HG03575 (cell line): ENCODE results near the gene WEE1.
"Not testable (repeated sequence)": the region's sequence is repeated elsewhere in the genome, so short reads cannot be mapped to it uniquely, and the experiment has no call there.

Experiments
- ATAC-seq: cut with Tn5 transposase; IDR thresholded peaks from one replicate; pipeline ENCODE4 v1.9.1; 2021; ENCODE audit not compliant: unreplicated experiment, insufficient number of reproducible peaks, low FRiP score; ENCODE audit errors: extremely low read depth

Gene WEE1

DNA sequence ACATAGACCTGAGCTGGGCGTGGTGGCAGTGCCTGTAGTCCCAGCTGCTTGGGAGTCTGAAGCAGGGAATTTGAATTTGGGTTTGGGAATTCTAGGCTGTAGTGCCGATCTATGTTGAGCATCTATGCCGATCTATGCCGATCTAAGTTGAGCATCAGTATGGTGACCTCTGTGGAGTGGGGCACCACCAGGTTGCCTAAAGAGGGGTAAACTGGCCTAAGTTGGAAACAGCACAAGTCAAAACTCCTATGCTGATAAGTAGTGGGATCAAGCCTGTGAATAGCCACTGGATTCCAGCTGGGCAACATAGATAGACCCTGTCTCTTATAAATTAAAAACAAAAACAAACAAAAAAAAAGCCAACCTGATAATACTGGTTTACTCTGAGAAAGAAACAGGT lies 7.4 kb downstream of the WEE1 start:
- ATAC-seq = no peak

DNA sequence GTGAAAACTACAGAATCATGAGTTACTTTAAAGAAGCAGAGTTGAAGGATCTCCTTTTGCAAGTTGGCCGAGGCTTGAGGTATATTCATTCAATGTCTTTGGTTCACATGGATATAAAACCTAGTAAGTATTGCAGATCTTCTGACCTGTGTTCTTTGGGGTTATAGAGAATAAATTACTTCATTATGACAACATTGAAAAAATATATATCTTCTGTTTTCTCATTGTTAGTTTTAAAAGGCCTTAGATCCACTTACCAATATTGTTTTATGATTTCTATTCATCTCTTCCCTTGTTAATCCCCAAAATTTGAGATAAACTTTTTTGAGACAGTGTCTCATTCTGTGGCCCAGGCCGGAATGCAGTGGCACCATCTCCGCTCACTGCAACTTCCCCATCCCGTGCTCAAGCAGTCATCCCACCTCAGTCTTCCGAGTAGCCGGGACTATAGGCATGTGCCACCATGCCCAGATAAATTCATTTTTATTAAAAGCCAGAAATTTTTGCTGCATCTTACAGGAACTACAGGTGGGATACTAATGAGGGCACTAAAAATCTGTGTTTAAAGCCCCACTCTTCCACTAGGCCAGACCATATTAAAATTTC lies 8.2 kb downstream of the WEE1 start:
- ATAC-seq = no peak

DNA sequence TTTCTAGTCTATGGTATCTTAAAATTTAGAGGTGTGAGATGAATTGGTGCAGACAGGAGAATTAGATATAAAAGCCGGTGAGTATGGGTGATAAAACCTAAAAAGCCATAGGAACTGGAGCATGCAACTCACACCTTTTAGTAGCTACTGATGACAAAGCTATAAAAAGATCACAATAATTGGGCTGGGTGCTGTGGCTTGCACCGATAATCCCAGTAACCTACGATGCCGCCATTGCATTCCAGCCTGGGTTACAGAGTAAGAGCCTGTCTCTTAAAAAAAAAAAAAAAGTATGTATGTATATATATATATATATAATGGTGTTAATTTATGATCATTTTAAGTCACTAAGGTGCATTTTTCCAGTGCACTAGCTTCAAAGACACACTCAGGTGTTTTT lies 17.2 kb downstream of the WEE1 start:
- no peak for ATAC-seq

- no peak for ATAC-seq
Observed at GRCh38 chr11:9594267-9595046, 21.0 kb downstream of the WEE1 start.

DNA sequence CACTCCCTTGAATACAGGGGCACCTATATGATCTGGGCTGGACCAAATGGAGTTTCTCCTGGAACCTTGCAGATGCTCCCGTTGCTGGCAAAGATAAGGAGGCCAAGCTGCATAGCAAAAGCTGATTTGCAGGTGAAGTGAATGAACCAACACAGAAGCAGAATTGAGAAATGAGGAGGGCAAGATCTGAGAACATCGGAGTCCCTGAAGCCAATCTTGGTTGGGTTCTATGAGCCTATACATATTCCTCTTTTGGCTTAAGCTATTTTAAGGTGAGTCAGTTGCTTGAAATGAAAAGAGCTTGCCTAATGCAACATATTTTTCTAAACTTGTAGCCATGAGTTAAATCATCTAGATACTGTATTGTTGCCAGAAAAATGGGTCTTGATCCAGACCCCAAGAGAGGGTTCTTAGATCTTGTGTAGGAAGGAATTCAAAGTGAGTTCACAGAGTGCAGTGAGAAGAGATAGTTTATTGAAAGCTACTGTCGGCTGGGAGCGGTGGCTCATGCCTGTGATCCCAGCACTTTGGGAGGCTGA lies 23.5 kb downstream of the WEE1 start:
- ATAC-seq = no peak

- no peak for ATAC-seq
Observed at GRCh38 chr11:9600166-9600565, 26.7 kb downstream of the WEE1 start.

DNA sequence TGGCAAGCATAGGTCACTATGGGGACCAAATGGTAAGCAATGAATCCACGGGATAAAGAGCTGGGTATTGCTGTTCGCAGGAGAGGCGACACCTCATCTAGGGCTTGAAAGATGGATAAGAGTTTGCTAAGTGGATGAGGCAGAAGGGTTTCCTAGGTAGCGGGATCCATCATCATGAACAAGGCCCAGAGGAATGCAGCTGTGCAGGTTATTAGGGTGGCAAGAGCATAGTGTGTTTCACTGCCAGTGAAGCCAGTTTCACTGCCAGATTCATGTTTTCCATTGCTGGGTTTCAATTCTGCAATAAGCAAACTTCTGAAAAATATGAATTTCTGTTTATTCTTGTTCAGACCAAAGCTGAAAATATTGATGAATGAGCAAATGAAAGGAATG lies 27.2 kb downstream of the WEE1 start:
- no peak for ATAC-seq

- ATAC-seq = peak; percentile 50
Observed at GRCh38 chr11:9601037-9601875, 27.8 kb downstream of the WEE1 start.

GRCh38 chr11:9601876-9602199 lies 28.4 kb downstream of the WEE1 start:
- no peak for ATAC-seq

DNA sequence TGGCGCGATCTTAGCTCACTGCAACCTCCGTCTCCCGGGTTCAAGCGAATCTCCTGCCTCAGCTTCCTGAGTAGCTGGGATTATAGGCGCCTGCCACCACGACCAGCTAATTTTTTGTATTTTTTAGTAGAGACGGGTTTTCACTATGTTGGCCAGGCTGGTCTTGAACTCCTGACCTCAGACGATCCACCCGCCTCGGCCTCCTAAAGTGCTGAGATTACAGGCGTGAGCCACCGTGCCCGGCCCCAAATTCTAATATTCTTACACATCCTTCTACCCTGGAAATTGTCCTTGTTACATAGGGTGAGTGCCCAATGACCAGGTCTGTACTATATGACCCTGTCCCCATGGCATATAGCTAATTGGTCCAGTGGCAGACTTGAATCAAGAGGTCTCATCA lies 29.7 kb downstream of the WEE1 start:
- not testable (repeated sequence) for ATAC-seq

GRCh38 chr11:9604134-9604533 lies 30.7 kb downstream of the WEE1 start:
- no peak for ATAC-seq

DNA sequence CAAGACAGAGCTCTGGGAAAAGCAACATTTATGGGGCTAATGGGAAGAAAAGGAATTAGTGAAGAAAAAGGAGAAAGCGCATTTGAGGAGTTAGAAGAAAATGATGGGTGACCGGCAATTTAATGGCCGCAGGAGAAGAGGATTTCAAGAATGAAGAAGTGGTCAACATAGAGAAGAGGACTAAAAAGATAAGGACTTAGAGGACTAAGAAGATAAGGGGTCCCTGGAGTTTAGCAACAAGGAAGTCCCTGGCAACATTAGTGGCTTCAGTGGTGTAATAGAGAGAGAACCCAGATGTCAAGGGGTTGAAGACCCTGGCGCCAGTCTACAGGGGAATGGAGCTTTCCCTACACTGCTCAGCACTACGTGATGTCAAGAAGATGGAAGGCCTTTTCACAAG lies 32.3 kb downstream of the WEE1 start:
- ATAC-seq = no peak

- no peak for ATAC-seq
Observed at GRCh38 chr11:9606809-9607510, 33.5 kb downstream of the WEE1 start.

DNA sequence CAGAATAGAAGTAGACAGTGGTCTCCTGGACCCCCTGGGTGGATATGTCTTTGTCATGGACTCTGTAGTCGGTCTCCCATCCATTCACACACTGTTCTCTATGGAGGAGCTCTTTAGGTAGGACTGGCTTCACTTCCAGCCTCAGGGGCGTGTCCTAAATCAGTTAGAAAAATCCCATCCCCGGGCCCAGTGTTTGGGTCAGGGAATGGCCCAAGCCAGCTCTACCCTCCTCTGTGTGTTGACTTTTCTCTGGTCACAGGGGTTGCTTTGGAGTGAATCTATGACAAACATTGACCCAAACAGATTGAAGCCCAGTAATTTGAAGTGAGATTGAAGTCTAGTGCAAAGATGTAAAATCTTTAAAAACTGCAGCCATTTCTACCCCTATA lies 34.0 kb downstream of the WEE1 start:
- ATAC-seq = no peak

DNA sequence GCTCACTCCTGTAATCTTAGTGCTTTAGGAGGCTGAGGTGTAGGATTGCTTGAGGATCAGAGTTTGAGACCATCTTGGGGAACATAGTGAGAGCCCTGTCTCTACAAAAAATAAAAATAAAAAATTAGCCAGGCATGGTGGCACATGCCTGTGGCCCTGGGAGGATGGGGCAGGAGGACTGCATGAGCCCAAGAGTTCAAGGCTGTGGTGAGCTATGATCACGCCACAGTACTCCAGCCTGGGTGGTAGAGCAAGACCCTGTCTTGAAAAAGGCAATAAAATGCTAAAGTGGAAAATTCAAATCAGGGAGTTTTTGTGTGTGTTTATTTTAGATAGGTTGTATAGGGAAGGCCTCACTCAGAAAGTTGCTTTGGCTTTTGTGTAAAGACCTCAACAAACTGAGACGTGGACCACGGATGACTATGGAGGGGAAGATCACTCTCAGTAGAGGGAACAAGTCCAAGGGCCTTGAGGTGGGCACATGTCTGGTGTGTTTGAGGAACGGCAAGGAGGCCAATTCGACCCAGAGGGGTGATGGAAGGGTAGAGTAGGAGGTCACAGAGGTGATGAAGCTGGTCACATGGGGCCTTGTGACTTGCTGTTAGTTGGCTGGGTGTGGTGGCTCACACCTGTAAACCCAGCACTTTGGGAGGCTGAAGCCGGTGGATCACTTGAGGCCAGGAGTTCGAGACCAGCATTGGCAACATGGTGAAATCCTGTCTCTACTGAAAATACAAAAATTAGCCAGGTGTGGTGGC lies 35.7 kb downstream of the WEE1 start:
- no peak for ATAC-seq

DNA sequence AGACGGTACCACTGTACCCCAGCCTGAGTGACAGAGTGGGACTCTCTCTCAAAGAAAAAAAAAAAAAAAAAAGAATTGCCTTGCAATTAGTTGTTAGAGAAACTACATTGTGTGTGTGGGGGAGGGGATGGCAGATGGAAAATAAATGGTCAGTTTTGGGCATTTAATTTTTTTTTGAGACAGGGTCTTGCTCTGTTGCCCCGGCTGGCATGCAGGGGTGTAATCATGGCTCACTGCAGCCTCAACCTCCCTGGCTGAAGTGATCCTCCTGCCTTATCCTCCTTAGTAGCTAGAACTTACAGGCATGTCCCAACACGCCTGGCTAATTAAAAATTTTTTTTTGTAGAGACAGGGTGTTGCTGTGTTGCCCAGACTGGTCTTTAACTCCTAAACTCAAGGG lies 36.4 kb downstream of the WEE1 start:
- no peak for ATAC-seq

- ATAC-seq = no peak
Observed at GRCh38 chr11:9613118-9613829, 39.8 kb downstream of the WEE1 start.
